T-helper 1 cell treated with Interleukin-12 subunit alpha and Interleukin-12 subunit beta and Interleukin-4 antibody, amounts not matched to agents 30 ng/mL and 1 ng/mL, for 36 hours (primary cell): ENCODE results near the gene ANO1. TPM values are rescaled to one million over a fixed set of nuclear protein-coding genes. Genes with fewer than 3 reads are reported as not detected.
"Not testable (repeated sequence)": the region's sequence is repeated elsewhere in the genome, so short reads cannot be mapped to it uniquely, and the experiment has no call there.

Source experiments
- intact Hi-C: fragments of 100-400 bp; cut with micrococcal nuclease; formaldehyde crosslinking; loops from one replicate; pipeline ENCODE4 v1.15.1; 2024
- total RNA-seq: library from RNA; stranded (reverse); gene quantifications from 2 replicates; pipeline ENCODE4 v1.2.3, GENCODE V29; 2022

Gene ANO1
- total RNA-seq, 1 donor from 2014 or later: not detected

GRCh38 chr11:70206226-70206981, 128.3 kb downstream of the ANO1 start:
- intact Hi-C loops: no loop called here

DNA sequence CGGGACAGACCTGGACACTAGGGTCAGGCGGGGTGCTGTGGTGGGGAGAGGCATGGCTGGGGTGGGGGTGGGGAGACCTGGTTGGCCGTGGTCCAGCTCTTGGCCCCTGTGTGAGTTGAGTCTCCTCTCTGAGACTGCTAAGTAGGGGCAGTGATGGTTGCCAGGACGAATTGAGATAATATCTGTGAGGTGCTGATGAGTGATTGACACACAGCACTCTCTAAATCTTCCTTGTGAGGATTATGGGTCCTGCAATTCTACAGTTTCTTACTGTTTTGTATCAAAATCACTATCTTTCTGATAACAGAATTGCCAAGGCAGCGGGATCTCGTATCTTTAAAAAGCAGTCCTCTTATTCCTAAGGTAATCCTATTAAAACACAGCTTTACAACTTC, 128.9 kb downstream of the ANO1 start:
- intact Hi-C loops: no loop called here

GRCh38 chr11:70207531-70208131, 129.5 kb downstream of the ANO1 start:
- intact Hi-C loops: no loop called here

GRCh38 chr11:70209391-70209912, 131.3 kb downstream of the ANO1 start:
- intact Hi-C loops: no loop called here

GRCh38 chr11:70210051-70210501, 132.0 kb downstream of the ANO1 start:
- intact Hi-C loops: no loop called here

- intact Hi-C loops: no loop called here
Measured at GRCh38 chr11:70210530-70210929, 132.4 kb downstream of the ANO1 start.

- intact Hi-C loops: no loop called here
Measured at GRCh38 chr11:70212227-70212811, 134.2 kb downstream of the ANO1 start.

GRCh38 chr11:70217388-70217787, 139.3 kb downstream of the ANO1 start:
- intact Hi-C loops: not testable (repeated sequence)

GRCh38 chr11:70218076-70218475, 140.0 kb downstream of the ANO1 start:
- intact Hi-C loops: not testable (repeated sequence)

DNA sequence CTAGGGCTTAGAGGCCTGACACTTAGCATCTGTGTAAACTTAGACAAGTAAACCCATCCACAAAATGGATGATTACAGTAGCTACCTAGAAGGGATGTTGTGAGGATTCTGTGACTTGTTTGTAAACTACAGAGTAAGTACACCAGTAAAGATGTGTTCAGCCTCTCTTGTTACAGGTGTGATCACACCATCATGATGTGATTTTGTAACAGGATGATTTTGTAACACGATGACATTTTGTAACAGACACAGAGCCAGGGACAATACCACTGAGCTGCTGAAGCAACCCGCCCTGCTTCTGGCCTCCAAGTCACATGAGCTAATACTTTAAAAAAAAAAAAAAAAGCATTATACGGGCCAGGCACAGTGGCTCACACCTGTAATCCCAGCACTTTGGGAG, 142.0 kb downstream of the ANO1 start:
- intact Hi-C loops: no loop called here

GRCh38 chr11:70220920-70221319, 142.8 kb downstream of the ANO1 start:
- intact Hi-C loops: no loop called here

DNA sequence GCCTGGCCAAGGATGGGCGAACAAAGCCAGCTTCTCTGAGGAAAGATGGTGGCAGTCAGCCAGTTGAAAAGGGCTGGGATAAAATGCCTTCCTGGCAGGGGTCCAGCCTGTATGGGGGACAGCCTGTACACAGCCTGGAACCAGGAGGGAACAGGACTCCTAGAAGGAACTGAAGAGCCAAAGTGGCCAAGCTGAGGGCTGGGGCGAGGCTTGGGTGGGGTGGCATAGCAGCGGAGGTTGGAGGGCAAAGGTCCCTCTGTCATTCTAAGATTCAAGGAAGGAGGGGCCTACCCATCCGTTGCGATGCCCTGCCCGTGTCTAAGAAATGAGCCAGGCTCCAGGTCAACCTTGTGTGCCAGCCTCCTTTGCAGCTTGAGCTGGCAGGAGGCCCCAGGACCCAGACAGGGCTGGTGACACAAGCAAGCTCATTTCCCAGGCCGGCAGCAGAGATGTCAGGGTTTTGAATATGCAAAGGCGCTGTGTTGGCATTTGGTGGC, 147.6 kb downstream of the ANO1 start:
- intact Hi-C loops: no loop called here

DNA sequence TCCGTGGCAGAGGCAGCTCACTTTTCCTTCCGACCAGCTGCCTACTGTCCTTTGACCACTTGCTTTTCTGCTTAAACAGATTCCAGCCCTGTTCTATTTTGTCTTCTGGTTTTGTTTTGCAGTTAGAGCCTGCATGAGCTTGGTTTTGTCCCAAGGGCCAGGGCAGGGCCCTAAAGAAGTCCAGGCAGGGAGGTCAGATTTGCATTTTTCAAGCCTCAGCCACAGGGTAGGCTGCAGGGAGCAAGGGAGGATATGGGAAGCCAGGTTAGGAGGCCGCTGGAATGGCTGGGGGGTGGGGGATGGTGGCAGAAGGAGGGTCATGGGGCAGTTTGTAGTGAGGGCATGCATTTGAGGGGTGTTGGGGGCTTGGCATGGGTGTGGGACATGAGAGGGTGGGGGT, 148.1 kb downstream of the ANO1 start:
- intact Hi-C loops: no loop called here

DNA sequence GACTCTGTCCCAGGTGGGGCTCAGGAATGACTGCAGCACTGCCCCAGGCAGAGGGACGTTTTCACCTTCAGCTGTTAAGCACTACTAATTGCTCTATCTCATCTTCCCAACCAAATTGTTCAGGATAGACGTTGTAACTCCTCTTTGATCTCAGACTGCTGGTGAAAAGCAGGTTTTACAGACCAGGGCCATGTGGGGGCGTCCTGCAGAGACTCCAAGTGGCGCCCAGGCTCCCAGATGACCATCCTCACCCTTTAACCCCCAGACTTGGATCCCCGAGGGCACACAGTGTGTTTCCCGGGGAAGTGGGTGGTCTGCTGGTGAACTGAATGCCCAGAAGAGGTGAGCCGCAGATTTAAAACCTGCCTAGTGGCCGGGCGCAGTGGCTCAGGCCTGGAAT, 148.8 kb downstream of the ANO1 start:
- intact Hi-C loops: no loop called here

DNA sequence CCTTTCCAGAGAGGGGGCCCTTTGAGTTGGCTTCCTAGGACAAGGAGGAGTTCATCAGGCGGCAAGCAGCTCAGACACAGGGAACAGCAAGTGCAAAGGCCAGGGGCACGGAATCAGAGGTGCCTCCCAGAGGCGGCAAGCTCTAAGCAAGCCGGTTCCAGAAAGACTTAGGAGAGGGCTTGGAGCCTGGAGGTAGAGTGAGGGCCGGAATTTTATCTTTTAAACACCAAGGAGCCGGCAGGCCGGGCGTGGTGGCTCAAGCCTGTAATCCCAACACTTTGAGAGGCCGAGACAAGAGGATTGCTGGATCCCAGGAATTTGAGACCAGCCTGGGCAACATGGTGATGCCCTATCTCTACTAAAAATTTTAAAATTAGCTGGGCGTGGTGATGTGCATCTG, 151.6 kb downstream of the ANO1 start:
- intact Hi-C loops: no loop called here

DNA sequence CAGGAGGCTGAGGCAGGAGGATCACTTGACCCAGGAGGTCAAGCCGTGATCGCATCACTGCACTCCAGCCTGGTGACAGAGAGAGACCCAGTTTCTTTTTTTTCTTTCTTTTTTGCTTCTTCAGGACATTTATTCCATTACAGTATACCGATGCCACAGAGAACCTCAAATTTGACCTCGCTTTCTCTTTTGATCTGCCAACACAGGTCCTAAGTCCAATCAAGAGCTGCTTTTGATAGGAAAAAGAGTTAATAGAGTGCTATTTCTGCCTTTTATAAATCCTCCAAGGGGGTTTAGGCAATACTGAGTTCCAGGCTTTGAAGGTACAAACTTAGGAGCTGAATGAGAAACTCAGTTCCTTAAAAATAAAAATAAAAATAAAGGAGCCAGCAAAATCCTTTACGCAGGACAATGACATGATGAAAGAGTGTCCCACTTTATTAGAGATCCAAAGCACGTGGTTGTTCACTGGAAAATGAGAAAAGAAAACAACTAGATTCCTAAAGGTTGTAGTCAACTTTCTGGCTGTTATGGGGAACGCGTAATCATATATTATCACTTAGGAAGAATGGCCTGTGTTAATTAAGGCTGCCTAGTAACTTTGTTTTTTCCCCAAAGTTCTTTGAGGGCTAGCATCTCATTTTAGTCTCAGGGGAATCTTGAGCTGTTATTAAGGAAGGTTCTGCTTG, 152.2 kb downstream of the ANO1 start:
- intact Hi-C loops: no loop called here

DNA sequence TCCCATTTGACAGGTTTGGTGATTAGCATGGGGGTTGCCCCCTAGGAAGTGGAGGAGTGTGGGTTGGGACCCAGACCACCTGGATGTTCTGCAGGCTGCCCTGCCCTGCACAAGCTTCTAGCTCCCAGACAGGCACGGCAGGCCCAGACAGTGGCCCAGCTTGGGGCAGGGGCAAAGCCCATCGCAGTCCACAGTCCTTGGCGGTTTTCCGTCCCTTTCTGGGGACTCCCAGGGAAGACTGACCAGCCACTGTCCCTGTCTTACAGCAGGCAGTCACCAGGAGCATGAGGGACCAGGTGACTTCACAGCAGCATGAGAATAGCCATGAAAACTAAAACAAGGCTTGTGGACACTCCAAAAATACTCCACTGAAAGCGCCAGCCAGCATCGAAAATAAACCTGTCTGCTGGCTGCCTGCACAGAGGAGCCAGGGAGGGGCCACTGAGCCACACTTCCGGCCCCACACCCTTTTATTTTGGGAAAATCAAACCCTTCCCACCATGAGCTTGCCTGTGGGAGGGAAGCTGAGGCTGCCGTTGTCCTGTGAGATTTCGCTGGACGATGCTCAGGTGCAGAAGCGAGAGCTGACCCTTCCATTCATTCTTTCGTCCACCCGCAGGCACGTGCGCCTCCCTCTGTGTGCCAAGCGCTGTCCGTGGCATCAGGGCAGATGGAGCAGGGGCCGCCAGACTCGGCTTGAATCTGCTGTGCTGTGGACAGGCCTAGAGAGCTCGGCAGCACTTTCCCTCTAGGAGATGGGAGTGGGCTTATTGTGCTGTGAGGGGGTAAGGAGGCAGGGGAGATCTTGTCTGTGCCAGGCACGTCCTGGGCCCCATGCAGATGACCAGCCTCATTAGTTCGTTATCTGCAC, 153.0 kb downstream of the ANO1 start:
- intact Hi-C loops: no loop called here

DNA sequence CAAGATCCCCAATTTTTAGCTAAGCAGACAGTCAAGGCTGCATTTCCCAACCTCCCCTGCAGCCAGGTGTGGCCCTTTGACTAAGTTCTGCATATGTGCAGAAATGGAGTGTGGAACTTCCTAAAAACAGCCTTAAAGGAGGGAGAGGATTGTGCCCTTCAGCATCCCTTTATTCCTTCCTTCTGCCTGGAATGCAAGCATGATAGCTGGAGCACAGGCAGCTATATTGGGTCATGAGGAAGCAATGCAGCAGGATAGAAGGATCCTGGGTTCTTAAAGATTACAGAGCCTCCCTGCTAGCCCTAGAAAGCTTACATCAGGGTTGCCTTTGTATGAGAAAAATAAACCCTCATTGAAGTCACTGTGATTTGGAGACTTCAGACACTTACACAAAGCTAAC, 154.9 kb downstream of the ANO1 start:
- intact Hi-C loops: no loop called here

DNA sequence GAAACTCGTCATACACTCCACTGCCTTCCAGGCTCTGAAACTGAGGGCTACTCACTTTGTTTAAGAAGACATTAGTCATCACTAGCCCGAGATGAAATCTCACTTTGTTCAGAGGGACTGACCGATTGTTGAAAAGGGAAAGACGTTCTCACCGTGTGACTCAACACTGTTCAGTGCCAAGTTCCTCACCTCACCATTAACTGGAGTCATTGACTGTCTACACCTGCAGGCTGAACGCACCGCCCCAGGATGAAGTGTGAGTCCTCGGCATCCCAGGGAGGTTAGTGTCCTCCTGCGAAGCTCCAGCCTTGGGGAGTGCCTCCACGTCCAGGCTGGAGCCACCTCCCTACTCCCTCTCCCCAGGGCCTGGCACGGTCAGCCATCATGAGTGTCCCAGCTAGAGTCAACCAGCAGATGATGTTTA, 155.4 kb downstream of the ANO1 start:
- intact Hi-C loops: no loop called here

- intact Hi-C loops: no loop called here
Measured at GRCh38 chr11:70233962-70234361, 155.8 kb downstream of the ANO1 start.
